Liver (tissue), 9 donors: ENCODE measurements around the gene LMNB1. TPM values are rescaled to one million over a fixed set of nuclear protein-coding genes. Genes with fewer than 3 reads are reported as not detected.

Experiments used
- DNase-seq: peaks from one replicate; pipeline ENCODE4 v3.0.0-alpha.2; 2017; ENCODE audit warnings: low spot score
- H3K27ac ChIP-seq, 2 donors: one replicate each; pipeline ENCODE4 v1.7.0; 2013; ENCODE audit warnings: inconsistent platforms in 2 of 2, low read length in 2 of 2, control low read depth in 1 of 2, low read depth in 1 of 2, mild to moderate bottlenecking in 1 of 2
- H3K27me3 ChIP-seq, 4 donors: one replicate each; pipeline versions ENCODE4 v1.6.1 to v1.7.0; 2013; ENCODE audit warnings: low read length in 3 of 4, inconsistent platforms in 1 of 4, mild to moderate bottlenecking in 1 of 4, moderate library complexity in 1 of 4; ENCODE audit not compliant: control insufficient read depth in 4 of 4, insufficient read depth in 4 of 4
- H3K36me3 ChIP-seq, 4 donors: one replicate each; pipeline versions ENCODE4 v1.6.1 to v1.7.0; 2013; ENCODE audit warnings: low read length in 3 of 4, mild to moderate bottlenecking in 3 of 4, low read depth in 1 of 4, moderate library complexity in 1 of 4; ENCODE audit not compliant: control insufficient read depth in 4 of 4, insufficient read depth in 3 of 4
- H3K4me1 ChIP-seq, 4 donors: one replicate each; pipeline versions ENCODE4 v1.6.1 to v1.7.0; 2013; ENCODE audit warnings: low read length in 3 of 4, mild to moderate bottlenecking in 3 of 4, moderate library complexity in 1 of 4; ENCODE audit not compliant: control insufficient read depth in 4 of 4, insufficient read depth in 4 of 4
- H3K4me3 ChIP-seq, 3 donors: one replicate each; pipeline versions ENCODE4 v1.6.1 to v1.7.0; 2013; ENCODE audit warnings: low read length in 3 of 3, control low read depth in 1 of 3, low read depth in 1 of 3, mild to moderate bottlenecking in 1 of 3
- H3K9ac ChIP-seq, 2 donors: one replicate each; pipeline ENCODE4 v1.7.0; 2013; ENCODE audit warnings: low read length in 2 of 2, mild to moderate bottlenecking in 2 of 2, moderate library complexity in 2 of 2, control low read depth in 1 of 2, low read depth in 1 of 2
- H3K9me3 ChIP-seq, 4 donors: one replicate each; pipeline versions ENCODE4 v1.6.1 to v1.7.0; 2013; ENCODE audit warnings: low read length in 3 of 4; ENCODE audit not compliant: control insufficient read depth in 4 of 4
- EGR1 ChIP-seq, 2 donors: IDR thresholded peaks; 2 replicates each; pipeline ENCODE4 v1.6.1; 2016 to 2018; ENCODE audit warnings: antibody characterized with exemption in 2 of 2, low read depth in 2 of 2
- FOXA1 ChIP-seq: IDR thresholded peaks from 2 replicates; pipeline ENCODE4 v1.6.1; 2016; ENCODE audit warnings: antibody characterized with exemption
- FOXA2 ChIP-seq: IDR thresholded peaks from 2 replicates; pipeline ENCODE4 v1.6.1; 2016; ENCODE audit warnings: antibody characterized with exemption
- GABPA ChIP-seq, 2 donors: IDR thresholded peaks in 1 of 2; conservative IDR thresholded peaks in 1 of 2; 2 replicates each; pipeline ENCODE4 v1.6.1; 2016; ENCODE audit warnings: antibody characterized with exemption in 2 of 2, mild to moderate bottlenecking in 1 of 2, moderate library complexity in 1 of 2
- HNF4A ChIP-seq, 2 donors: conservative IDR thresholded peaks; 2 replicates each; pipeline ENCODE4 v1.6.1; 2016; ENCODE audit warnings: antibody characterized with exemption in 2 of 2, mild to moderate bottlenecking in 2 of 2
- HNF4G ChIP-seq: IDR thresholded peaks from 2 replicates; pipeline ENCODE4 v1.6.1; 2016; ENCODE audit warnings: antibody characterized with exemption
- JUND ChIP-seq, 2 donors: IDR thresholded peaks; 2 replicates each; pipeline ENCODE4 v1.6.1; 2016; ENCODE audit warnings: antibody characterized with exemption in 2 of 2
- NR2F2 ChIP-seq: IDR thresholded peaks from 2 replicates; pipeline ENCODE4 v1.6.1; 2016; ENCODE audit warnings: antibody characterized with exemption
- RAD21 ChIP-seq, 2 donors: IDR thresholded peaks; 2 replicates each; pipeline ENCODE4 v1.6.1; 2016; ENCODE audit warnings: antibody characterized with exemption in 2 of 2, mild to moderate bottlenecking in 2 of 2
- RXRA ChIP-seq, 2 donors: IDR thresholded peaks; 2 replicates each; pipeline ENCODE4 v1.6.1; 2017 to 2018; ENCODE audit warnings: antibody characterized with exemption in 2 of 2, mild to moderate bottlenecking in 1 of 2
- SP1 ChIP-seq: IDR thresholded peaks from 2 replicates; pipeline ENCODE4 v1.6.1; 2018; ENCODE audit warnings: antibody characterized with exemption, mild to moderate bottlenecking
- TAF1 ChIP-seq: conservative IDR thresholded peaks from 2 replicates; pipeline ENCODE4 v1.6.1; 2016; ENCODE audit warnings: antibody characterized with exemption, mild to moderate bottlenecking
- YY1 ChIP-seq: IDR thresholded peaks from 2 replicates; pipeline ENCODE4 v1.6.1; 2016; ENCODE audit warnings: antibody characterized with exemption, mild to moderate bottlenecking
- WGBS: extraction: QIAGEN DNeasy Blood & Tissue Kit; methylation state at CpG from one replicate; pipeline ENCODE4 v1.1.7; 2013; 5-methylcytosine and 5-hydroxymethylcytosine counted together
- polyA plus RNA-seq, 2 donors: library from polyadenylated mRNA; stranded (reverse) in 1 of 2; unstranded in 1 of 2; fragments of 200-250 nt in 1 of 2; fragments of >200 nt in 1 of 2; fragmentation: Nextera tagmentation in 1 of 2; extraction: Ambion mirVana in 1 of 2; gene quantifications; one replicate each; pipeline versions ENCODE4 v1.2.1 to v1.2.3, GENCODE V29; 2013 to 2015
- total RNA-seq, 2 donors: library from RNA; depleted of rRNA; stranded (reverse); fragments of >200 nt; gene quantifications; one replicate each; pipeline ENCODE4 v1.2.3, GENCODE V29; 2014
- TF ChIP-seq, protein P1 (sequence below): fragments of 150-350 bp; IDR thresholded peaks from 2 replicates; pipeline ENCODE4 v1.5.1; 2017; ENCODE audit warnings: improper control_type of control experiment, low read depth, low read length; ENCODE audit not compliant: missing input control
- TF ChIP-seq, protein P2 (sequence below): IDR thresholded peaks from 2 replicates; pipeline ENCODE4 v1.6.1; 2016; ENCODE audit warnings: antibody characterized with exemption
- TF ChIP-seq, protein P3 (sequence below): IDR thresholded peaks from 2 replicates; pipeline ENCODE4 v1.6.1; 2016; ENCODE audit warnings: antibody characterized with exemption
- TF ChIP-seq, protein P4 (sequence below): IDR thresholded peaks from 2 replicates; pipeline ENCODE4 v1.6.1; 2016; ENCODE audit warnings: antibody characterized with exemption, mild to moderate bottlenecking
- donor health status: healthy.
- donor health status: healthy.
- donor health status: healthy.
- donor health status: healthy.
- donor health status: healthy.

Gene LMNB1
- total and polyA plus RNA-seq, 4 donors = 0.57 to 45.7 (median 5.6) TPM

DNA sequence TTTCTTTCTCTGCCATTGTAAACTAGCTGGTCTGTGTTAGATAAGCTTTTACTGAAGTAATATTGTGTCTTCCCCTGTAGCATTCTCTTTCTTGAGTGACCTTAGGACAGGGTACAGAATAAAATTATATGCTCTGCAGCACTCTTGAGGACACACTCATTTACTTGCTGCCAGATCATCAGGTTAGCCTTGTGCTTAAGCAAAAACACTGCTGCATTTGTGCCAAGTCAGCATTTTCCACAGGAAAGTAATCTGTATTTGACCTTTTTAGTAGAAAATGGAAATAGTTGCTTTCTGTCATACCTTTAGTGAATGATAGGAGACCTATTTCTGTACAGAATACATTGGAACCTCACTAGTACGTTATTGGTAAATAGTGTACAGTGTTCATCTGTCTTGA is 54.2 kb downstream of the LMNB1 start:
- H3K9ac ChIP-seq = no peak overlapping the region
- 93% methylated on average over 1 of the region's 1 CpG for WGBS
- H3K4me3 ChIP-seq = no peak overlapping the region
- H3K27me3 ChIP-seq = no peaks in the 10 kb centered on the region
- H3K36me3 ChIP-seq = peaks cover 0 to 17% (median 12%) of the 10 kb centered on the region in 4 donors
- H3K9me3 ChIP-seq = no peaks in the 10 kb centered on the region
- TF ChIP-seq FOXA2 (no peak), EGR1 (IDR thresholded peaks at IDR 0.05; ENCODE audit: low read depth in 2 of 2) (no peak), JUND (IDR thresholded peaks at IDR 0.05) (no peak), RAD21 (IDR thresholded peaks at IDR 0.05) (no peak), SP1 (no peak), YY1 (no peak), GABPA (IDR thresholded peaks at IDR 0.05 in 1 of 2, conservative IDR thresholded peaks at IDR 0.05 in 1 of 2) (no peak), HNF4G (no peak), TAF1 (no peak), NR2F2 (no peak)
- TF ChIP-seq, protein P1, sequence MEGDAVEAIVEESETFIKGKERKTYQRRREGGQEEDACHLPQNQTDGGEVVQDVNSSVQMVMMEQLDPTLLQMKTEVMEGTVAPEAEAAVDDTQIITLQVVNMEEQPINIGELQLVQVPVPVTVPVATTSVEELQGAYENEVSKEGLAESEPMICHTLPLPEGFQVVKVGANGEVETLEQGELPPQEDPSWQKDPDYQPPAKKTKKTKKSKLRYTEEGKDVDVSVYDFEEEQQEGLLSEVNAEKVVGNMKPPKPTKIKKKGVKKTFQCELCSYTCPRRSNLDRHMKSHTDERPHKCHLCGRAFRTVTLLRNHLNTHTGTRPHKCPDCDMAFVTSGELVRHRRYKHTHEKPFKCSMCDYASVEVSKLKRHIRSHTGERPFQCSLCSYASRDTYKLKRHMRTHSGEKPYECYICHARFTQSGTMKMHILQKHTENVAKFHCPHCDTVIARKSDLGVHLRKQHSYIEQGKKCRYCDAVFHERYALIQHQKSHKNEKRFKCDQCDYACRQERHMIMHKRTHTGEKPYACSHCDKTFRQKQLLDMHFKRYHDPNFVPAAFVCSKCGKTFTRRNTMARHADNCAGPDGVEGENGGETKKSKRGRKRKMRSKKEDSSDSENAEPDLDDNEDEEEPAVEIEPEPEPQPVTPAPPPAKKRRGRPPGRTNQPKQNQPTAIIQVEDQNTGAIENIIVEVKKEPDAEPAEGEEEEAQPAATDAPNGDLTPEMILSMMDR = no peak
- TF ChIP-seq, protein P2, sequence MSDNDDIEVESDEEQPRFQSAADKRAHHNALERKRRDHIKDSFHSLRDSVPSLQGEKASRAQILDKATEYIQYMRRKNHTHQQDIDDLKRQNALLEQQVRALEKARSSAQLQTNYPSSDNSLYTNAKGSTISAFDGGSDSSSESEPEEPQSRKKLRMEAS = no peak
- no peaks in the 10 kb centered on the region for H3K4me1 ChIP-seq
- no peak overlapping the region for H3K27ac ChIP-seq
- no peak for DNase-seq

DNA sequence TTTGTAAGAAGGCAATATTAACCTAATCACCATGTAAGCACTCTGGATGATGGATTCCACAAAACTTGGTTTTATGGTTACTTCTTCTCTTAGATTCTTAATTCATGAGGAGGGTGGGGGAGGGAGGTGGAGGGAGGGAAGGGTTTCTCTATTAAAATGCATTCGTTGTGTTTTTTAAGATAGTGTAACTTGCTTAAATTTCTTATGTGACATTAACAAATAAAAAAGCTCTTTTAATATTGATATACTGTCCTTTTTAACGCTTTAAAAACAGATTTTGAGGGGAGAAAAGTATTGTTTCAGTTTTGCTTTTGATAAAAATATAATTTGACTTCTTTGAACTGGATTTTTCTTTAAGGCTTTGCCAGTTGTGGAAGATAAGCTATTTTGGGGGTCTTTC is 59.8 kb downstream of the LMNB1 start:
- no peak for DNase-seq
- WGBS = 94% methylated on average over 2 of the region's 2 CpGs
- Histone ChIP-seq H3K4me1 (no peaks in the 10 kb centered on the region), H3K36me3 (peaks cover 0 to 7% (median 5%) of the 10 kb centered on the region in 4 donors), H3K4me3 (no peak overlapping the region), H3K27me3 (no peaks in the 10 kb centered on the region), H3K9me3 (no peaks in the 10 kb centered on the region), H3K9ac (no peak overlapping the region), H3K27ac (no peak overlapping the region)
- TF ChIP-seq EGR1 (IDR thresholded peaks at IDR 0.05; ENCODE audit: low read depth in 2 of 2) = no peak
- no peak for TF ChIP-seq RAD21 (IDR thresholded peaks at IDR 0.05)
- TF ChIP-seq JUND (IDR thresholded peaks at IDR 0.05) = no peak
- TF ChIP-seq FOXA2 = no peak
- TF ChIP-seq FOXA1 = no peak
- TF ChIP-seq, protein P3, sequence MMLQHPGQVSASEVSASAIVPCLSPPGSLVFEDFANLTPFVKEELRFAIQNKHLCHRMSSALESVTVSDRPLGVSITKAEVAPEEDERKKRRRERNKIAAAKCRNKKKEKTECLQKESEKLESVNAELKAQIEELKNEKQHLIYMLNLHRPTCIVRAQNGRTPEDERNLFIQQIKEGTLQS = no peak
- TF ChIP-seq, protein P1 = no peak
- TF ChIP-seq, protein P4, sequence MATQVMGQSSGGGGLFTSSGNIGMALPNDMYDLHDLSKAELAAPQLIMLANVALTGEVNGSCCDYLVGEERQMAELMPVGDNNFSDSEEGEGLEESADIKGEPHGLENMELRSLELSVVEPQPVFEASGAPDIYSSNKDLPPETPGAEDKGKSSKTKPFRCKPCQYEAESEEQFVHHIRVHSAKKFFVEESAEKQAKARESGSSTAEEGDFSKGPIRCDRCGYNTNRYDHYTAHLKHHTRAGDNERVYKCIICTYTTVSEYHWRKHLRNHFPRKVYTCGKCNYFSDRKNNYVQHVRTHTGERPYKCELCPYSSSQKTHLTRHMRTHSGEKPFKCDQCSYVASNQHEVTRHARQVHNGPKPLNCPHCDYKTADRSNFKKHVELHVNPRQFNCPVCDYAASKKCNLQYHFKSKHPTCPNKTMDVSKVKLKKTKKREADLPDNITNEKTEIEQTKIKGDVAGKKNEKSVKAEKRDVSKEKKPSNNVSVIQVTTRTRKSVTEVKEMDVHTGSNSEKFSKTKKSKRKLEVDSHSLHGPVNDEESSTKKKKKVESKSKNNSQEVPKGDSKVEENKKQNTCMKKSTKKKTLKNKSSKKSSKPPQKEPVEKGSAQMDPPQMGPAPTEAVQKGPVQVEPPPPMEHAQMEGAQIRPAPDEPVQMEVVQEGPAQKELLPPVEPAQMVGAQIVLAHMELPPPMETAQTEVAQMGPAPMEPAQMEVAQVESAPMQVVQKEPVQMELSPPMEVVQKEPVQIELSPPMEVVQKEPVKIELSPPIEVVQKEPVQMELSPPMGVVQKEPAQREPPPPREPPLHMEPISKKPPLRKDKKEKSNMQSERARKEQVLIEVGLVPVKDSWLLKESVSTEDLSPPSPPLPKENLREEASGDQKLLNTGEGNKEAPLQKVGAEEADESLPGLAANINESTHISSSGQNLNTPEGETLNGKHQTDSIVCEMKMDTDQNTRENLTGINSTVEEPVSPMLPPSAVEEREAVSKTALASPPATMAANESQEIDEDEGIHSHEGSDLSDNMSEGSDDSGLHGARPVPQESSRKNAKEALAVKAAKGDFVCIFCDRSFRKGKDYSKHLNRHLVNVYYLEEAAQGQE = no peak
- no peak for TF ChIP-seq RXRA (IDR thresholded peaks at IDR 0.05)
- TF ChIP-seq GABPA (IDR thresholded peaks at IDR 0.05 in 1 of 2, conservative IDR thresholded peaks at IDR 0.05 in 1 of 2) = no peak
- no peak for TF ChIP-seq YY1
- TF ChIP-seq, protein P2 = no peak
- TF ChIP-seq HNF4G = no peak
- no peak for TF ChIP-seq NR2F2
- TF ChIP-seq TAF1 = no peak
- no peak for TF ChIP-seq HNF4A (conservative IDR thresholded peaks at IDR 0.05)
- no peak for TF ChIP-seq SP1
